WTC11 (cell line): ENCODE data around the gene BFSP1. TPM values are rescaled to one million over a fixed set of nuclear protein-coding genes. Genes with fewer than 3 reads are reported as not detected.

Source experiments
- ATAC-seq: fragments of 200-7000 bp; cut with Tn5 transposase; 2 replicates; pipeline ENCODE4 v1.10.0; 2021; ENCODE audit warnings: mild to moderate bottlenecking, moderate library complexity
- CTCF ChIA-PET: fragments of 300-600 bp; sonication (Branson Sonifier 250); formaldehyde crosslinking; loops from one replicate; lab custom pipeline; 2021; ENCODE audit warnings: antibody characterized with exemption; lab: Charles Lee
- POLR2A ChIA-PET: fragments of 350-600 bp; sonication (Branson Sonifier 250); formaldehyde crosslinking; loops from one replicate; lab custom pipeline; 2021; ENCODE audit warnings: antibody characterized with exemption; lab: Charles Lee
- DNase-seq: peaks from one replicate; pipeline ENCODE4 v3.0.0; 2021; ENCODE audit warnings: low spot score
- H3K27ac Mint-ChIP-seq: 2 replicates; pipeline ENCODE4 v1.8.0; 2021; ENCODE audit warnings: mixed read lengths
- H3K27me3 Mint-ChIP-seq: 2 replicates; pipeline ENCODE4 v1.8.0; 2021; ENCODE audit warnings: low read depth, mild to moderate bottlenecking, moderate library complexity, mixed read lengths
- H3K36me3 Mint-ChIP-seq: 2 replicates; pipeline ENCODE4 v1.8.0; 2021; ENCODE audit warnings: mixed read lengths
- H3K4me1 Mint-ChIP-seq: 2 replicates; pipeline ENCODE4 v1.8.0; 2022; ENCODE audit warnings: mixed read lengths
- H3K4me3 Mint-ChIP-seq: 2 replicates; pipeline ENCODE4 v1.8.0; 2021; ENCODE audit warnings: mild to moderate bottlenecking, moderate library complexity, mixed read lengths
- H3K9me3 Mint-ChIP-seq: 2 replicates; pipeline ENCODE4 v1.8.0; 2021; ENCODE audit warnings: mixed read lengths
- AR ChIP-seq: fragments of 250-450 bp; sonication (Bioruptor Pico); IDR thresholded peaks from 2 replicates; pipeline ENCODE4 v1.9.0; 2021; ENCODE audit warnings: mild to moderate bottlenecking
- CBFB ChIP-seq: sonication (generic); formaldehyde crosslinking; IDR thresholded peaks from 2 replicates; pipeline ENCODE4 v1.8.1; 2022; ENCODE audit warnings: mild to moderate bottlenecking, low read depth, missing genetic modification reagents
- E2F4 ChIP-seq: sonication (generic); formaldehyde crosslinking; IDR thresholded peaks from 2 replicates; pipeline ENCODE4 v1.8.1; 2022; ENCODE audit warnings: low read depth, mild to moderate bottlenecking, moderate library complexity, missing genetic modification reagents, borderline replicate concordance
- ETV6 ChIP-seq: sonication (generic); formaldehyde crosslinking; IDR thresholded peaks from 2 replicates; pipeline ENCODE4 v1.8.1; 2022; ENCODE audit warnings: mild to moderate bottlenecking, missing genetic modification reagents
- FOXP1 ChIP-seq: sonication (generic); formaldehyde crosslinking; IDR thresholded peaks from 2 replicates; pipeline ENCODE4 v1.8.0; 2022; ENCODE audit warnings: missing genetic modification reagents, mild to moderate bottlenecking, moderate library complexity, borderline replicate concordance
- FOXP4 ChIP-seq: sonication (generic); formaldehyde crosslinking; IDR thresholded peaks from 2 replicates; pipeline ENCODE4 v1.8.0; 2022; ENCODE audit warnings: mild to moderate bottlenecking, missing genetic modification reagents
- GABPB1 ChIP-seq: sonication (generic); formaldehyde crosslinking; IDR thresholded peaks from 2 replicates; pipeline ENCODE4 v1.8.1; 2023; ENCODE audit warnings: mild to moderate bottlenecking, missing genetic modification reagents
- GRHL2 ChIP-seq: fragments of 250-450 bp; sonication (Bioruptor Pico); IDR thresholded peaks from 2 replicates; pipeline ENCODE4 v1.8.0; 2022; ENCODE audit warnings: mild to moderate bottlenecking, moderate library complexity; ENCODE audit not compliant: insufficient replicate concordance, severe bottlenecking
- GTF2I ChIP-seq: fragments of 250-450 bp; sonication (Bioruptor Pico); conservative IDR thresholded peaks from 2 replicates; pipeline ENCODE4 v1.4.0; 2021; ENCODE audit warnings: mild to moderate bottlenecking
- MYBL2 ChIP-seq: sonication (generic); formaldehyde crosslinking; IDR thresholded peaks from 2 replicates; pipeline ENCODE4 v1.8.1; 2023; ENCODE audit warnings: mild to moderate bottlenecking, moderate library complexity, missing genetic modification reagents
- PRRX2 ChIP-seq: fragments of 250-450 bp; sonication (Bioruptor Pico); IDR thresholded peaks from 2 replicates; pipeline ENCODE4 v1.8.0; 2021; ENCODE audit warnings: mild to moderate bottlenecking
- SMAD4 ChIP-seq: sonication (generic); formaldehyde crosslinking; IDR thresholded peaks from 2 replicates; pipeline ENCODE4 v1.8.0; 2022; ENCODE audit warnings: mild to moderate bottlenecking, missing genetic modification reagents
- TEAD4 ChIP-seq: sonication (generic); formaldehyde crosslinking; IDR thresholded peaks from 2 replicates; pipeline ENCODE4 v1.8.0; 2022; ENCODE audit warnings: mild to moderate bottlenecking, missing genetic modification reagents
- ZNF138 ChIP-seq: sonication (generic); formaldehyde crosslinking; conservative IDR thresholded peaks from 2 replicates; pipeline ENCODE4 v1.8.1; 2022; ENCODE audit warnings: mild to moderate bottlenecking, moderate library complexity, missing genetic modification reagents
- ZNF232 ChIP-seq: sonication (generic); formaldehyde crosslinking; IDR thresholded peaks from 2 replicates; pipeline ENCODE4 v1.8.0; 2022; ENCODE audit warnings: mild to moderate bottlenecking, missing genetic modification reagents
- total RNA-seq: library from RNA; stranded (reverse); gene quantifications from 3 replicates; pipeline ENCODE4 v1.2.3, GENCODE V29; 2021

BFSP1 gene
- total RNA-seq, 1 experiment from 2014 or later: 3.0 TPM

- TF ChIP-seq AR (CRISPR knock-in tag) (no peak), GABPB1 (CRISPR knock-in tag) (no peak), MYBL2 (CRISPR knock-in tag) (no peak)
Measured at GRCh38 chr20:17504898-17505635, 26.1 kb downstream of the BFSP1 start (continued).

DNA sequence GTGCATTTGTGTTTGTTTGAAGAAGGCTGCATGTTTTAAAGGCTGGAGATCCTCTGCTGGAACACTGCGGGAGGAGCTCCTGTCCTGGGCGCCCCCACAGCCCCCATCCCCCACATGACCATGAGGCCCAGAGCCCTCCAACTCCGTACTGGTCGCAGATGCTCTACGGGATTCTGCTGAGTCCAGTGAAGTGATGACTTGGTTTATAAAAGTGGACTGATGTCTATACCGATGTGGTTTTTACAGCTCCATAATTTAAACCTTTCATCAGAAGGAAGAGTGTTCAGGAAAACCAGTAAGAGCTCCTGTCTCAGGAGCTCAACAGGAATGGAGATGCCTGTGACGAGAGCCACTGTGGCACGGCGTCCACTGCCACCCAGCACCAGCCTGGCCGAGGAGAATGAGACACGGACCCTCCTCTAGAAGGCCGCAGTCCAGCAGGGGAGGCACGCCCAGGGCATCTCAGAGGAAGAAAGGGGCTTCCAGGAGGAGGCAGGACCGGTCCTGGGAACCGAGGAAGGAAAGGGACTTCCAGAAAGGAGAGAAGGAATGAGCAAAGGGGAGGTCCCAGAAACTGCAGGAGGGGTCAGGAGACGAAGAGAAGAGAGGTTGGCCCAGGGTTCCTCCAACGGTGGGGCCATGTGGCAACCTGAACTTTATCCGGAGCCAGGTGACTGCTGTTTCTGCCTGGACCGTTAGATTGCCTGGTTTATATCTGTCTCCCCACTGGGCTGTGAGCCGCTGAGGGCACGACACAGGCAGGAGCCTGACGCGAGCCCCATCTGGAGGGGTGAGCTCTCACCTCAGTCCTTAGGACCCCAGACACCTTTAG is 26.9 kb downstream of the BFSP1 start:
- ChIA-PET POLR2A (interaction anchor here (1.6 kb wide), 1 partner anchor 66 kb away, joined by 7 read pairs; the partner anchor contains the start of gene DSTN), CTCF (interaction anchor here (0.5 to 3.4 kb wide), 29 partner anchors 9 to 491 kb away, joined by 3 to 42 read pairs (median 5); partner anchors contain the start of genes BFSP1, DSTN and RRBP1)
- Mint-ChIP-seq H3K36me3 (no peaks in the 10 kb centered on the region; the same call in 1 of the 2 replicates), H3K4me1 (peaks cover 12% of the 10 kb centered on the region), H3K9me3 (no peaks in the 10 kb centered on the region), H3K4me3 (peak overlapping the region; percentile 72), H3K27ac (no peak overlapping the region), H3K27me3 (peaks cover 10% of the 10 kb centered on the region)
- DNase-seq: no peak
- TF ChIP-seq ZNF232 (CRISPR knock-in tag) (no peak), FOXP1 (CRISPR knock-in tag) (no peak), SMAD4 (no peak), E2F4 (CRISPR knock-in tag) (no peak), GABPB1 (CRISPR knock-in tag) (no peak), PRRX2 (CRISPR knock-in tag) (no peak), TEAD4 (CRISPR knock-in tag) (no peak), ETV6 (CRISPR knock-in tag) (no peak), CBFB (CRISPR knock-in tag) (no peak), MYBL2 (CRISPR knock-in tag) (no peak), FOXP4 (CRISPR knock-in tag) (no peak), ZNF138 (CRISPR knock-in tag) (no peak), GRHL2 (no peak), GTF2I (CRISPR knock-in tag) (no peak)
- ATAC-seq: peak; percentile 8; the same call in 1 of the 2 replicates
